OCI-LY3 (cell line): Measurements from ENCODE around the gene TPCN1.

Source experiments
- EZH2phosphoT487 ChIP-seq: fragments of 200-600 bp; shearing (Covaris generic); IDR thresholded peaks from 2 replicates; pipeline ENCODE4 v1.6.1; 2018; ENCODE audit warnings: antibody characterized with exemption, mixed run types, low read depth
- TF ChIP-seq, protein P1 (sequence below): fragments of 200-600, 300-600 bp; sonication (generic); IDR thresholded peaks from 2 replicates; pipeline ENCODE4 v1.5.1; 2014; ENCODE audit warnings: antibody characterized with exemption, low read length, low read depth

DNA sequence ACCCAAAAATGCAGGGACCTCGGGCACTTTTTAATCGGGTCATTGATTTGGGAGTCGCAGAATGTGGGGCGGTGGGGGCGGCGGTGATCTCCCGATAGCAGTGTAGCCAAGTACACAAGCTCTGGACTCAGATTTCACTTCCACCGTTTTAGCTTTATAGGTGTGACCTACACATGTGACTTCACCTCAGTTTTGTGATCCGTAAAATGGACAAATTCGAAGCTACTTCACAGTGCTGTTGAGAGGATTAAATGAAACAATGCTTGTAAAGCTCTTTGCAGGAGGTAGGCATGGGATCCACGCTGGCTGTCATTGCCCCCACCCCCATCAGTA is 35.3 kb upstream of the TPCN1 start:
- TF ChIP-seq, protein P1, sequence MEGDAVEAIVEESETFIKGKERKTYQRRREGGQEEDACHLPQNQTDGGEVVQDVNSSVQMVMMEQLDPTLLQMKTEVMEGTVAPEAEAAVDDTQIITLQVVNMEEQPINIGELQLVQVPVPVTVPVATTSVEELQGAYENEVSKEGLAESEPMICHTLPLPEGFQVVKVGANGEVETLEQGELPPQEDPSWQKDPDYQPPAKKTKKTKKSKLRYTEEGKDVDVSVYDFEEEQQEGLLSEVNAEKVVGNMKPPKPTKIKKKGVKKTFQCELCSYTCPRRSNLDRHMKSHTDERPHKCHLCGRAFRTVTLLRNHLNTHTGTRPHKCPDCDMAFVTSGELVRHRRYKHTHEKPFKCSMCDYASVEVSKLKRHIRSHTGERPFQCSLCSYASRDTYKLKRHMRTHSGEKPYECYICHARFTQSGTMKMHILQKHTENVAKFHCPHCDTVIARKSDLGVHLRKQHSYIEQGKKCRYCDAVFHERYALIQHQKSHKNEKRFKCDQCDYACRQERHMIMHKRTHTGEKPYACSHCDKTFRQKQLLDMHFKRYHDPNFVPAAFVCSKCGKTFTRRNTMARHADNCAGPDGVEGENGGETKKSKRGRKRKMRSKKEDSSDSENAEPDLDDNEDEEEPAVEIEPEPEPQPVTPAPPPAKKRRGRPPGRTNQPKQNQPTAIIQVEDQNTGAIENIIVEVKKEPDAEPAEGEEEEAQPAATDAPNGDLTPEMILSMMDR, result no peak
- no peak for TF ChIP-seq EZH2phosphoT487
